HCT116 (cell line): Measurements from ENCODE around the gene CMC4. TPM values are rescaled to one million over a fixed set of nuclear protein-coding genes. Genes with fewer than 3 reads are reported as not detected.

ENCODE experiments used
- ATAC-seq: fragments of 200-7000 bp; cut with Tn5 transposase; 2 replicates; pipeline ENCODE4 v1.9.1; 2020; ENCODE audit warnings: mild to moderate bottlenecking, moderate library complexity
- BruUV-seq: library from RNA; stranded (reverse); fragments of 400-500 nt; replicated peaks from 2 replicates; lab custom pipeline; 2021; lab: Mats Ljungman, UMichigan
- CTCF ChIA-PET: fragments of 300-600 bp; sonication (Branson Sonifier 250); formaldehyde crosslinking; loops from one replicate; lab custom pipeline; 2021; ENCODE audit warnings: antibody characterized with exemption; lab: Charles Lee
- POLR2A ChIA-PET: fragments of 300-600, 350-600 bp; sonication (Branson Sonifier 250); formaldehyde crosslinking; loops from one replicate; lab custom pipeline; 2021; ENCODE audit warnings: antibody characterized with exemption; lab: Charles Lee
- RAD21 ChIA-PET, 2 experiments: fragments of 300-600 bp; sonication (Branson Sonifier 250); formaldehyde crosslinking; loops; one replicate each; lab custom pipeline; 2023; ENCODE audit warnings: low total read pairs in 2 of 2; ENCODE audit not compliant: uncharacterized antibody in 2 of 2, unreplicated experiment in 2 of 2, low non-redundant PET in 1 of 2; lab: Charles Lee
- DNase-seq: peaks from one replicate; pipeline ENCODE4 v3.0.0-alpha.2; 2010; ENCODE audit warnings: low read depth, low spot score
- H2AFZ ChIP-seq: fragments of 200-600 bp; shearing (Covaris generic), sonication (generic); 2 replicates; pipeline ENCODE4 v1.6.1; 2017; ENCODE audit warnings: low read depth, mixed run types, mixed read lengths, antibody characterized with exemption, low read length; ENCODE audit not compliant: poor library complexity, severe bottlenecking
- H3K27ac ChIP-seq: 2 replicates; pipeline ENCODE4 v1.5.1; 2012; ENCODE audit warnings: low read depth, low read length
- H3K27me3 ChIP-seq: fragments of 200-600 bp; sonication (generic); 2 replicates; pipeline ENCODE4 v1.6.1; 2016; ENCODE audit warnings: mixed run types, low read length, mixed read lengths; ENCODE audit not compliant: insufficient read depth
- H3K36me3 ChIP-seq, 2 experiments: fragments of 200-500 bp in 1 of 2; fragments of 200-600 bp in 1 of 2; sonication (Bioruptor generic) in 1 of 2; sonication (generic) in 1 of 2; 2 replicates each; pipeline versions ENCODE4 v1.5.1 to v1.6.1; 2014 to 2016; ENCODE audit warnings: low read length in 2 of 2, inconsistent platforms in 1 of 2, mixed read lengths in 1 of 2, mixed run types in 1 of 2; ENCODE audit not compliant: insufficient read depth in 2 of 2, control insufficient read depth in 1 of 2
- H3K4me1 ChIP-seq, 2 experiments: fragments of 200-600 bp in 1 of 2; sonication (generic) in 1 of 2; 2 replicates each; pipeline versions ENCODE4 v1.5.1 to v1.6.1; 2012 to 2017; ENCODE audit warnings: low read length in 2 of 2, inconsistent platforms in 1 of 2, mild to moderate bottlenecking in 1 of 2, mixed read lengths in 1 of 2, mixed run types in 1 of 2, moderate library complexity in 1 of 2; ENCODE audit not compliant: insufficient read depth in 2 of 2, control insufficient read depth in 1 of 2
- H3K4me2 ChIP-seq: fragments of 200-600 bp; sonication (generic); 2 replicates; pipeline ENCODE4 v1.6.1; 2017; ENCODE audit warnings: mixed run types, low read length, mixed read lengths
- H3K4me3 ChIP-seq, 2 experiments: fragments of 200-600 bp in 1 of 2; sonication (generic) in 1 of 2; replicated peaks in 1 of 2; 2 replicates each; pipeline ENCODE4 v1.5.1; 2011 to 2016; ENCODE audit warnings: low read length in 2 of 2, control low read depth in 1 of 2, low read depth in 1 of 2, mild to moderate bottlenecking in 1 of 2, mixed read lengths in 1 of 2, mixed run types in 1 of 2
- H3K79me2 ChIP-seq: fragments of 200-600 bp; sonication (generic); 2 replicates; pipeline ENCODE4 v1.6.1; 2017; ENCODE audit warnings: mild to moderate bottlenecking, mixed run types, low read length, moderate library complexity, mixed read lengths; ENCODE audit not compliant: insufficient read depth
- H3K9ac ChIP-seq: fragments of 200-600 bp; sonication (generic); 2 replicates; pipeline ENCODE4 v1.6.1; 2016; ENCODE audit warnings: low read length, mixed read lengths
- H3K9me2 ChIP-seq: fragments of 200-600 bp; sonication (generic), shearing (Covaris generic); 2 replicates; pipeline ENCODE4 v1.6.1; 2017; ENCODE audit warnings: mixed run types, mild to moderate bottlenecking, moderate library complexity; ENCODE audit not compliant: insufficient read depth
- H3K9me3 ChIP-seq, 2 experiments: fragments of 200-500 bp in 1 of 2; fragments of 200-600 bp in 1 of 2; sonication (Bioruptor generic) in 1 of 2; sonication (generic) in 1 of 2; 2 replicates each; pipeline ENCODE4 v1.6.1; 2014 to 2017; ENCODE audit warnings: low read length in 2 of 2, mixed read lengths in 2 of 2, inconsistent platforms in 1 of 2, low read depth in 1 of 2, mild to moderate bottlenecking in 1 of 2, mixed run types in 1 of 2, moderate library complexity in 1 of 2; ENCODE audit not compliant: control insufficient read depth in 1 of 2, insufficient read depth in 1 of 2
- H4K20me1 ChIP-seq: fragments of 200-600 bp; sonication (generic), shearing (Covaris generic); 2 replicates; pipeline ENCODE4 v1.6.1; 2017; ENCODE audit warnings: mixed run types, mild to moderate bottlenecking, moderate library complexity; ENCODE audit not compliant: insufficient read depth
- CTCF ChIP-seq, 3 experiments: fragments of 200-600 bp in 1 of 3; sonication (generic) in 1 of 3; IDR thresholded peaks in 2 of 3; conservative IDR thresholded peaks in 1 of 3; 2 replicates each; pipeline ENCODE4 v1.5.1; 2012 to 2017; ENCODE audit warnings: low read depth in 2 of 3, low read length in 2 of 3, antibody characterized with exemption in 1 of 3, borderline replicate concordance in 1 of 3, control low read depth in 1 of 3, mild to moderate bottlenecking in 1 of 3, mixed read lengths in 1 of 3, mixed run types in 1 of 3, moderate library complexity in 1 of 3; ENCODE audit not compliant: insufficient read depth in 1 of 3
- EZH2 ChIP-seq: fragments of 200-600 bp; sonication (generic); IDR thresholded peaks from 2 replicates; pipeline ENCODE4 v1.6.1; 2017; ENCODE audit warnings: antibody characterized with exemption, mixed run types
- EZH2phosphoT487 ChIP-seq: fragments of 200-600 bp; IDR thresholded peaks from 2 replicates; pipeline ENCODE4 v1.6.1; 2018; ENCODE audit warnings: antibody characterized with exemption, borderline replicate concordance
- POLR2A ChIP-seq: IDR thresholded peaks from 2 replicates; pipeline ENCODE4 v1.7.0; 2011; ENCODE audit warnings: borderline replicate concordance; ENCODE audit not compliant: insufficient read depth, insufficient read length; ENCODE audit errors: extremely low read depth
- SRF ChIP-seq: IDR thresholded peaks from 2 replicates; pipeline ENCODE4 v1.6.1; 2012; ENCODE audit warnings: low read depth
- intact Hi-C: fragments of 100-400 bp; cut with micrococcal nuclease; formaldehyde crosslinking; loops from 2 replicates; pipeline ENCODE4 v1.10.0; 2022
- total RNA-seq: library from RNA; stranded (reverse); gene quantifications from one replicate; pipeline ENCODE4 v1.2.1, GENCODE V29; 2021; ENCODE audit not compliant: unreplicated experiment

CMC4 gene
- total RNA-seq, 1 experiment from 2014 or later = 5.3 TPM

GRCh38 chrX:155020591-155020990 is 50.3 kb downstream of the CMC4 start:
- BruUV-seq = no TSS peak
- no peak overlapping the region for H2AFZ ChIP-seq
- no peak for ATAC-seq
- no peak for DNase-seq
- POLR2A ChIA-PET = no interaction called here
- no peaks in the 10 kb centered on the region for H4K20me1 ChIP-seq
- TF ChIP-seq CTCF (IDR thresholded peaks at IDR 0.05 in 2 of 3, conservative IDR thresholded peaks at IDR 0.05 in 1 of 3; ENCODE audit: borderline replicate concordance in 1 of 3, insufficient read depth in 1 of 3, low read depth in 2 of 3, low read length in 2 of 3) (no peak), SRF (no peak), EZH2phosphoT487 (no peak), EZH2 (no peak), POLR2A (no peak)
- TF ChIP-seq, all 23 proteins: peak for 0
- no peak overlapping the region for H3K9ac ChIP-seq
- CTCF ChIA-PET = no interaction called here
- H3K36me3 ChIP-seq = no peaks in the 10 kb centered on the region
- intact Hi-C loops = no loop called here
- no peak overlapping the region for H3K4me3 ChIP-seq
- RAD21 ChIA-PET = no interaction called here
- no peaks in the 10 kb centered on the region for H3K9me3 ChIP-seq
- H3K4me1 ChIP-seq = no peaks in the 10 kb centered on the region; a peak in 1 of 4 replicates
- H3K27me3 ChIP-seq = no peaks in the 10 kb centered on the region
- no peak overlapping the region for H3K27ac ChIP-seq
- no peaks in the 10 kb centered on the region for H3K79me2 ChIP-seq
- H3K4me2 ChIP-seq = no peak overlapping the region
- no peaks in the 10 kb centered on the region for H3K9me2 ChIP-seq

Other genes starting within 250 kb of the CMC4 start
- not detected for gene SMIM9, start 236.5 kb downstream of the CMC4 start, total RNA-seq
- gene F8A1, start 184.8 kb downstream of the CMC4 start, total RNA-seq = 28.8 TPM
- 2.6 TPM for gene F8, start 48.4 kb downstream of the CMC4 start, total RNA-seq
- 32.5 TPM for gene FUNDC2, start 44.3 kb downstream of the CMC4 start, total RNA-seq
- 10.7 TPM for gene MTCP1, start within 50 bp of the CMC4 start, total RNA-seq
- 21.3 TPM for gene BRCC3, start 372 bp upstream of the CMC4 start, total RNA-seq
- 77.3 TPM for gene VBP1, start 145.3 kb upstream of the CMC4 start, total RNA-seq
- gene RAB39B, start 193.4 kb upstream of the CMC4 start, total RNA-seq = 0.10 TPM